NCI-H345 (cell line): ENCODE measurements around the gene PCDHB16.
"Not testable (repeated sequence)": the region's sequence is repeated elsewhere in the genome, so short reads cannot be mapped to it uniquely, and the experiment has no call there.

Experiments used
- DNase-seq: peaks from one replicate; lab custom pipeline; 2025; lab: John Stamatoyannopoulos, UW

PCDHB16 gene

DNA sequence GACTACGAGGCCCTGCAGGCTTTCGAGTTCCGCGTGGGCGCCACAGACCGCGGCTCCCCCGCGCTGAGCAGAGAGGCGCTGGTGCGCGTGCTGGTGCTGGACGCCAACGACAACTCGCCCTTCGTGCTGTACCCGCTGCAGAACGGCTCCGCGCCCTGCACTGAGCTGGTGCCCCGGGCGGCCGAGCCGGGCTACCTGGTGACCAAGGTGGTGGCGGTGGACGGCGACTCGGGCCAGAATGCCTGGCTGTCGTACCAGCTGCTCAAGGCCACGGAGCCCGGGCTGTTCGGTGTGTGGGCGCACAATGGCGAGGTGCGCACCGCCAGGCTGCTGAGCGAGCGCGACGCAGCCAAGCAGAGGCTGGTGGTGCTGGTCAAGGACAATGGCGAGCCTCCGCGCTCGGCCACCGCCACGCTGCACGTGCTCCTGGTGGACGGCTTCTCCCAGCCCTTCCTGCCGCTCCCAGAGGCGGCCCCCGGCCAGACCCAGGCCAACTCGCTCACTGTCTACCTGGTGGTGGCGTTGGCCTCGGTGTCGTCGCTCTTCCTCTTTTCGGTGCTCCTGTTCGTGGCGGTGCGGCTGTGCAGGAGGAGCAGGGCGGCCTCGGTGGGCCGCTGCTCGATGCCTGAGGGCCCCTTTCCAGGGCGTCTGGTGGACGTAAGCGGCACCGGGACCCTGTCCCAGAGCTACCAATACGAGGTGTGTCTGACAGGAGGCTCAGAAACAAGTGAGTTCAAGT lies 2.1 kb downstream of the PCDHB16 start:
- DNase-seq, result not testable (repeated sequence)

GRCh38 chr5:141186897-141187512 lies 4.8 kb downstream of the PCDHB16 start, which contains the start of gene PCDHB9:
Gene PCDHB9 (plus strand): TSS chr5:141187161. CDS start chr5:141187319, 158 bp downstream.
- DNase-seq, result peak; percentile 71

GRCh38 chr5:141188682-141189081 lies 6.5 kb downstream of the PCDHB16 start:
- DNase-seq, result not testable (repeated sequence)

GRCh38 chr5:141189131-141189530 lies 6.9 kb downstream of the PCDHB16 start:
- DNase-seq, result not testable (repeated sequence)

DNA sequence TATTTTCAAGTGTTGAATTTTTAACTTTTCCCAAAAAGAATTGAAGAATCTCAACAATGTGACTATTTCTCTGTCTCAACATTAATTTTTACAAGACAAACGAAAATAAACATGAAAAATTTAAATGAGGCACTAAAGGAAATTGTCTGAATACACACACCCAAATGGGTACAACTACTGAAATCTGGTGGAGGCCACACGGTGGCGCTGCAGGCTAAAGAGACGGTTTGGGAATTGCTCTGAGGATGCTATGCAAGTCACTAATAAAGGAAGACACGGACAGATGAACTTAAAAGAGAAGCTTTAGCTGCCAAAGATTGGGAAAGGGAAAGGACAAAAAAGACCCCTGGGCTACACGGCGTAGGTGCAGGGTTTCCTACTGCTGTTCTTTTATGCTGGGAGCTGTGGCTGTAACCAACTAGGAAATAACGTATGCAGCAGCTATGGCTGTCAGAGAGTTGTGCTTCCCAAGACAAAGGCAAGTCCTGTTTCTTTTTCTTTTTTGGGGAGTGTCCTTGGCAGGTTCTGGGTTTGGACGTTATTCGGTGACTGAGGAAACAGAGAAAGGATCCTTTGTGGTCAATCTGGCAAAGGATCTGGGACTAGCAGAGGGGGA lies 10.0 kb downstream of the PCDHB16 start, which contains the start of gene PCDHB10:
Gene PCDHB10, plus strand, starts transcription at position 244 of the 616 bp plus-strand sequence. Its CDS starts 200 bp downstream, at position 444.
- DNase-seq, result no peak

- not testable (repeated sequence) for DNase-seq
Measured at GRCh38 chr5:141194332-141194731, 12.1 kb downstream of the PCDHB16 start.

DNA sequence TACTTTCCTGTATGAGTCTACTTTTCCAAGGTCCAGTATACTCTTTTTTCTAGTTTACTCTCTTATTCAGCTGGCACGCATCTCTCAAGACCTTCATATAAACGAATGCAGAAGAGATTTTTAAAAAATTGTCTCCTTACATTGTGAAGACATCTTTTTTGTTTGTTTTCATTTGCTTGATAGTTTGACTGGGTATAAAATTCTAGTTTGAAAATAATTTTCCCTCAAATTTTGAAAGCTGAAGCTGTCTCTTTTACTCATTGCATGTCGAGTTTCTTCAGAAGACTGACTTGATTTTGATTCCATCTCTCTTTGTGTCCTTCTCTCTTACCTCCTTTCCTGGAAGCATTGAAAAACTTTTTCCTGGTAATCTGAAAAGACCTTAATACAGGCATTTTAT lies 14.2 kb downstream of the PCDHB16 start:
- DNase-seq, result no peak

DNA sequence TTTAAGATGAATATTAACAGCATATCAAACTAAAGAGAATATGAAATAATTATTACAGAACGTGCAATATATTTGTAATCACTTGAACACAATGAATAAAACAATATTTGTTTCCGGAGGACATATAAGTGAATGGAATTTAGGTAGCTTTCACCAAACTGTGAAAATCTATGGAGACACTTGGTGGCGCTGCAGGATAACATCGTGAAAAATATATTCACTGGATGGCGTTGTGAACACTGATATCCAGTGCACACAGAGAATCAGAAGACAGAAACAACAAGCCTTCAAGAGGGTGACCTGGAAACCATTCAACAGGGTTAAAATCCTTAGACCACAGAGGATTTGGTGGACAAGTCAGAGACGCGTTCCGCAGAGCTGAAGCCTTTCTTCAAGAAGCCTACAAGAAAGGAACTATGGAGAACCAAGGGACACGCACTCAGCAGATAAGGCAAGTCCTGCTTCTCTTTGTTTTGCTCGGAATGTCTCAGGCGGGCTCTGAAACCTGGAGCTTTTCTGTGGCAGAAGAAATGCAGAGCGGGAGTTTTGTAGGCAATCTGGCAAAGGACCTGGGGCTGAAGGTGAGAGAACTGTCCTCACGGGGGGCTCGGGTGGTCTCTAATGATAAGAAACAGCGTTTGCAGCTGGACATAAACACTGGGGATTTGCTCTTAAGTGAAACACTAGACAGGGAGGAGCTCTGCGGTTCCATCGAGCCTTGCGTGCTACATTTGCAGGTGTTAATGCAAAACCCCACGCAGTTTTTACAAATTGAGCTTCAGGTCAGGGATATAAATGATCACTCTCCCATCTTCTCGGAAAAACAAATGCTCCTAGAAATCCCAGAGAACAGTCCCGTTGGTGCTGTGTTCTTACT lies 17.4 kb downstream of the PCDHB16 start, which contains the start of gene PCDHB11:
Gene PCDHB11, plus strand, starts transcription at position 269 of the 877 bp plus-strand sequence. Its CDS starts 148 bp downstream, at position 417.
- DNase-seq, result no peak

- not testable (repeated sequence) for DNase-seq
Measured at GRCh38 chr5:141201126-141201525, 18.9 kb downstream of the PCDHB16 start.

- DNase-seq, result not testable (repeated sequence)
Measured at GRCh38 chr5:141201646-141202045, 19.5 kb downstream of the PCDHB16 start.

GRCh38 chr5:141208478-141208877 lies 26.3 kb downstream of the PCDHB16 start, which contains the start of gene PCDHB12:
Gene PCDHB12 (plus strand): TSS chr5:141208719. CDS start chr5:141208908, 189 bp downstream.
- DNase-seq, result no peak

GRCh38 chr5:141210281-141210680 lies 28.1 kb downstream of the PCDHB16 start:
- not testable (repeated sequence) for DNase-seq

DNA sequence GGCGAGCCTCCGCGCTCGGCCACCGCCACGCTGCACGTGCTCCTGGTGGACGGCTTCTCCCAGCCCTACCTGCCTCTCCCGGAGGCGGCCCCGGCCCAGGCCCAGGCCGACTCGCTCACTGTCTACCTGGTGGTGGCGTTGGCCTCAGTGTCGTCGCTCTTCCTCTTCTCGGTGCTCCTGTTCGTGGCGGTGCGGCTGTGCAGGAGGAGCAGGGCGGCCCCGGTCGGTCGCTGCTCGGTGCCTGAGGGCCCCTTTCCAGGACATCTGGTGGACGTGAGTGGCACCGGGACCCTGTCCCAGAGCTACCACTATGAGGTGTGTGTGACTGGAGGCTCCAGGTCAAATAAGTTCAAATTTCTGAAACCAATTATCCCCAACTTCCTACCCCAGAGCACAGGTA lies 28.7 kb downstream of the PCDHB16 start:
- not testable (repeated sequence) for DNase-seq

DNA sequence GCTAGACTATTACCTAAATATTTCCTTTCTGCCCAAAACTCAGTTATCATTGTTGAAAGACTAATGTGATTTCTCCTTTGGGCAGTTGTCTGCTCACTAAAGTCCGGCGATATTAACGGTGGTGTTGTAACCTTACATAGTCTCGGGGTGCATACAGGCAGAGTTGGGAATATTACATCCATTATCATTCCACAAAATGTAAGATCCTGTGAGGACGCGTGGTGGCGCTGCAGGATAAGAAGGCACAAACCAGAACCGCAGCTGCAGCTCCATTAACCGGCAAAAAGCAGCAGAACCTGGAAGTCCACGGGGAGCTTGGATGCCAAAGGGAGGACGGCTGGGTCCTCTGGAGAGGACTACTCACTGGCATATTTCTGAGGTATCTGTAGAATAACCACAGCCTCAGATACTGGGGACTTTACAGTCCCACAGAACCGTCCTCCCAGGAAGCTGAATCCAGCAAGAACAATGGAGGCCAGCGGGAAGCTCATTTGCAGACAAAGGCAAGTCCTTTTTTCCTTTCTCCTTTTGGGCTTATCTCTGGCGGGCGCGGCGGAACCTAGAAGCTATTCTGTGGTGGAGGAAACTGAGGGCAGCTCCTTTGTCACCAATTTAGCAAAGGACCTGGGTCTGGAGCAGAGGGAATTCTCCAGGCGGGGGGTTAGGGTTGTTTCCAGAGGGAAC lies 31.6 kb downstream of the PCDHB16 start, which contains the start of gene PCDHB13:
Gene PCDHB13, plus strand, starts transcription at position 264 of the 684 bp plus-strand sequence. Its CDS starts 205 bp downstream, at position 469.
- DNase-seq, result peak; percentile 12

- not testable (repeated sequence) for DNase-seq
Measured at GRCh38 chr5:141214583-141214982, 32.4 kb downstream of the PCDHB16 start.

- DNase-seq, result not testable (repeated sequence)
Measured at GRCh38 chr5:141215504-141215903, 33.3 kb downstream of the PCDHB16 start.

DNA sequence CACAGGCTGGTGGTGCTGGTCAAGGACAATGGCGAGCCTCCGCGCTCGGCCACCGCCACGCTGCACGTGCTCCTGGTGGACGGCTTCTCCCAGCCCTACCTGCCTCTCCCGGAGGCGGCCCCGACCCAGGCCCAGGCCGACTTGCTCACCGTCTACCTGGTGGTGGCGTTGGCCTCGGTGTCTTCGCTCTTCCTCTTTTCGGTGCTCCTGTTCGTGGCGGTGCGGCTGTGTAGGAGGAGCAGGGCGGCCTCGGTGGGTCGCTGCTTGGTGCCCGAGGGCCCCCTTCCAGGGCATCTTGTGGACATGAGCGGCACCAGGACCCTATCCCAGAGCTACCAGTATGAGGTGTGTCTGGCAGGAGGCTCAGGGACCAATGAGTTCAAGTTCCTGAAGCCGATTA lies 33.8 kb downstream of the PCDHB16 start:
- not testable (repeated sequence) for DNase-seq

DNA sequence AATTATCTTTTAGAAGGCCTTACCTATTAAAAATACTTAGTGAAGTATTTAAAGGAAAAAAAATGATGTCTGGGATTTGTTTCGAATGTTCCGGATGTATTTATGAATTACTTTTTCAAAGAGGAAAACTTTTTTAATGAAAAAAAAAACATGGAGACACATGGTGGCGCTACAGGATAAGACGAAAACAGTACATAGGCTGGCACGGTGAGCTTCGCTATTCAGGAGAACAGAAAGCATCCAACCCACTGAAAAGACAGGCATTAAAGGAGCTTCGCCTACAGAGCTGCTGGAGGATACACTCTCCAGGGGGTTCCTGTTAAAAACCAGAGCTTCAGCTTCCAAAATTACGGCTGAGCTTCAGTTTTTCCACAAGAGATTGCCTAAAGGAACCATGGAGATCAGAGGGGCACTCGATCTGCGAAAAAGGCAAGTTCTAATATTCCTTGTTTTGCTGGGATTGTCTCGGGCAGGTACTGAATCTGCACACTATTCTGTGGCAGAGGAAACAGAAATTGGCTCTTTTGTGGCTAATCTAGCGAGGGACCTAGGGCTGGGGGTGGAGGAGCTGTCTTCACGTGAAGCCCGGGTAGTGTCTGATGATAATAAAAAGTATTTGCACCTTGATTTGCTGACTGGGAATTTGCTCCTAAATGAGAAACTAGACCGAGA lies 41.1 kb downstream of the PCDHB16 start, which contains the start of gene PCDHB14:
Gene PCDHB14, plus strand, starts transcription at position 232 of the 672 bp plus-strand sequence. Its CDS starts 163 bp downstream, at position 395.
- peak; percentile 27 for DNase-seq

- DNase-seq, result not testable (repeated sequence)
Measured at GRCh38 chr5:141224844-141225243, 42.7 kb downstream of the PCDHB16 start.

DNA sequence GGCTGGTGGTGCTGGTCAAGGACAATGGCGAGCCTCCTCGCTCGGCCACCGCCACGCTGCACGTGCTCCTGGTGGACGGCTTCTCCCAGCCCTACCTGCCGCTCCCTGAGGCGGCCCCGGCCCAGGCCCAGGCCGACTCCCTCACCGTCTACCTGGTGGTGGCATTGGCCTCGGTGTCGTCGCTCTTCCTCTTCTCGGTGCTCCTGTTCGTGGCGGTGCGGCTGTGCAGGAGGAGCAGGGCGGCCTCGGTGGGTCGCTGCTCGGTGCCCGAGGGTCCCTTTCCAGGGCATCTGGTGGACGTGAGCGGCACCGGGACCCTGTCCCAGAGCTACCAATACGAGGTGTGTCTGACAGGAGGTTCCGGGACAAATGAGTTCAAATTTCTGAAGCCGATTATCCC lies 43.2 kb downstream of the PCDHB16 start:
- DNase-seq, result not testable (repeated sequence)
